Uterus (tissue), 4 donors: ENCODE data around the gene LRRC52. TPM values are rescaled to one million over a fixed set of nuclear protein-coding genes. Genes with fewer than 3 reads are reported as not detected.

Experiments used
- DNase-seq, 2 donors: peaks; one replicate each; pipeline ENCODE4 v3.0.0-alpha.2; 2019 to 2020
- H3K27ac ChIP-seq, 2 donors: fragments of 200-600 bp; sonication (generic); 1 replicate in 1 of 2; 2 replicates in 1 of 2; pipeline ENCODE4 v1.5.1; 2016 to 2018
- H3K27me3 ChIP-seq, 2 donors: fragments of 200-600 bp; sonication (generic); one replicate each; pipeline ENCODE4 v1.5.1; 2018 to 2019; ENCODE audit warnings: control low read depth in 1 of 2
- H3K36me3 ChIP-seq, 2 donors: fragments of 200-600 bp; sonication (generic); one replicate each; pipeline ENCODE4 v1.5.1; 2019; ENCODE audit warnings: control low read depth in 1 of 2
- H3K4me1 ChIP-seq, 2 donors: fragments of 200-600 bp; sonication (generic); one replicate each; pipeline ENCODE4 v1.5.1; 2018 to 2019; ENCODE audit warnings: control low read depth in 1 of 2
- H3K4me3 ChIP-seq, 2 donors: fragments of 200-600 bp; sonication (generic); 1 replicate in 1 of 2; 2 replicates in 1 of 2; pipeline ENCODE4 v1.5.1; 2018 to 2019; ENCODE audit warnings: mild to moderate bottlenecking in 1 of 2
- H3K9me3 ChIP-seq, 2 donors: fragments of 200-600 bp; sonication (generic); one replicate each; pipeline ENCODE4 v1.5.1; 2019; ENCODE audit warnings: control low read depth in 1 of 2
- CTCF ChIP-seq, 4 experiments: fragments of 200-600 bp in 2 of 4; fragments of 450-650 bp in 2 of 4; sonication (generic) in 2 of 4; IDR thresholded peaks; one replicate each; pipeline ENCODE4 v1.5.1; 2016 to 2019; ENCODE audit warnings: antibody characterized with exemption in 4 of 4, mild to moderate bottlenecking in 2 of 4, moderate library complexity in 1 of 4
- POLR2A ChIP-seq, 2 donors: fragments of 450-650 bp; IDR thresholded peaks; one replicate each; pipeline ENCODE4 v1.6.1; 2016; ENCODE audit warnings: antibody characterized with exemption in 2 of 2, mild to moderate bottlenecking in 1 of 2, moderate library complexity in 1 of 2
- intact Hi-C: fragments of 100-400 bp; cut with DNase I; formaldehyde crosslinking; loops from one replicate; pipeline ENCODE4 v1.15.1; 2023; ENCODE audit warnings: low total_unique reads
- total RNA-seq, 4 donors: library from RNA; depleted of rRNA in 3 of 4; stranded (reverse); fragments of >200 nt in 3 of 4; gene quantifications; one replicate each; pipeline versions ENCODE4 v1.1.0 to v1.2.4, GENCODE V29; 2014 to 2023
- donor health status: DM: yes; HTN: yes; CAD: no.

LRRC52 gene
- total RNA-seq, 4 donors from 2014 or later: not detected

- no peak overlapping the region for H3K4me3 ChIP-seq
- no peaks in the 10 kb centered on the region for H3K4me1 ChIP-seq
- intact Hi-C loops: no loop called here
- TF ChIP-seq POLR2A (IDR thresholded peaks at IDR 0.05): no peak
- TF ChIP-seq CTCF (IDR thresholded peaks at IDR 0.05): no peak
- no peaks in the 10 kb centered on the region for H3K36me3 ChIP-seq
- H3K9me3 ChIP-seq: no peaks in the 10 kb centered on the region
- DNase-seq: no peak
- H3K27me3 ChIP-seq: no peaks in the 10 kb centered on the region
- H3K27ac ChIP-seq: no peak overlapping the region
Observed at GRCh38 chr1:165527251-165528007, 16.4 kb upstream of the LRRC52 start.

- no peaks in the 10 kb centered on the region for H3K36me3 ChIP-seq
- H3K27ac ChIP-seq: no peak overlapping the region
- H3K27me3 ChIP-seq: no peaks in the 10 kb centered on the region
- no peak for DNase-seq
- no peaks in the 10 kb centered on the region for H3K4me1 ChIP-seq
- no peaks in the 10 kb centered on the region for H3K9me3 ChIP-seq
- intact Hi-C loops: no loop called here
- H3K4me3 ChIP-seq: no peak overlapping the region
- TF ChIP-seq POLR2A (IDR thresholded peaks at IDR 0.05) (no peak), CTCF (IDR thresholded peaks at IDR 0.05) (no peak)
Observed at GRCh38 chr1:165531021-165531420, 12.8 kb upstream of the LRRC52 start.

GRCh38 chr1:165532053-165532452 is 11.7 kb upstream of the LRRC52 start:
- Histone ChIP-seq H3K27ac (no peak overlapping the region), H3K9me3 (no peaks in the 10 kb centered on the region), H3K4me3 (no peak overlapping the region), H3K36me3 (no peaks in the 10 kb centered on the region), H3K4me1 (no peaks in the 10 kb centered on the region), H3K27me3 (no peaks in the 10 kb centered on the region)
- TF ChIP-seq CTCF (IDR thresholded peaks at IDR 0.05) (no peak), POLR2A (IDR thresholded peaks at IDR 0.05) (no peak)
- no peak for DNase-seq
- intact Hi-C loops: no loop called here

- no peak overlapping the region for H3K4me3 ChIP-seq
- DNase-seq: no peak
- H3K36me3 ChIP-seq: no peaks in the 10 kb centered on the region
- TF ChIP-seq POLR2A (IDR thresholded peaks at IDR 0.05) (no peak), CTCF (IDR thresholded peaks at IDR 0.05) (no peak)
- H3K4me1 ChIP-seq: no peaks in the 10 kb centered on the region
- H3K27ac ChIP-seq: no peak overlapping the region
- intact Hi-C loops: no loop called here
- H3K9me3 ChIP-seq: no peaks in the 10 kb centered on the region
- no peaks in the 10 kb centered on the region for H3K27me3 ChIP-seq
Observed at GRCh38 chr1:165533254-165533653, 10.5 kb upstream of the LRRC52 start.

GRCh38 chr1:165536016-165536415 is 7.8 kb upstream of the LRRC52 start:
- intact Hi-C loops: no loop called here
- Histone ChIP-seq H3K36me3 (no peaks in the 10 kb centered on the region), H3K4me1 (no peaks in the 10 kb centered on the region), H3K9me3 (no peaks in the 10 kb centered on the region), H3K4me3 (no peak overlapping the region), H3K27me3 (no peaks in the 10 kb centered on the region), H3K27ac (no peak overlapping the region)
- no peak for DNase-seq
- TF ChIP-seq CTCF (IDR thresholded peaks at IDR 0.05) (no peak), POLR2A (IDR thresholded peaks at IDR 0.05) (no peak)
